HCT116 (cell line): Measurements from ENCODE around the gene LRRK1. TPM values are rescaled to one million over a fixed set of nuclear protein-coding genes. Genes with fewer than 3 reads are reported as not detected.

Experiments
- ATAC-seq: fragments of 200-7000 bp; cut with Tn5 transposase; 2 replicates; pipeline ENCODE4 v1.9.1; 2020; ENCODE audit warnings: mild to moderate bottlenecking, moderate library complexity
- BruUV-seq: library from RNA; stranded (reverse); fragments of 400-500 nt; replicated peaks from 2 replicates; lab custom pipeline; 2021; lab: Mats Ljungman, UMichigan
- CTCF ChIA-PET: fragments of 300-600 bp; sonication (Branson Sonifier 250); formaldehyde crosslinking; loops from one replicate; lab custom pipeline; 2021; ENCODE audit warnings: antibody characterized with exemption; lab: Charles Lee
- POLR2A ChIA-PET: fragments of 300-600, 350-600 bp; sonication (Branson Sonifier 250); formaldehyde crosslinking; loops from one replicate; lab custom pipeline; 2021; ENCODE audit warnings: antibody characterized with exemption; lab: Charles Lee
- RAD21 ChIA-PET, 2 experiments: fragments of 300-600 bp; sonication (Branson Sonifier 250); formaldehyde crosslinking; loops; one replicate each; lab custom pipeline; 2023; ENCODE audit warnings: low total read pairs in 2 of 2; ENCODE audit not compliant: uncharacterized antibody in 2 of 2, unreplicated experiment in 2 of 2, low non-redundant PET in 1 of 2; lab: Charles Lee
- DNase-seq: peaks from one replicate; pipeline ENCODE4 v3.0.0-alpha.2; 2010; ENCODE audit warnings: low read depth, low spot score
- H2AFZ ChIP-seq: fragments of 200-600 bp; shearing (Covaris generic), sonication (generic); 2 replicates; pipeline ENCODE4 v1.6.1; 2017; ENCODE audit warnings: low read depth, mixed run types, mixed read lengths, antibody characterized with exemption, low read length; ENCODE audit not compliant: poor library complexity, severe bottlenecking
- H3K27ac ChIP-seq: 2 replicates; pipeline ENCODE4 v1.5.1; 2012; ENCODE audit warnings: low read depth, low read length
- H3K27me3 ChIP-seq: fragments of 200-600 bp; sonication (generic); 2 replicates; pipeline ENCODE4 v1.6.1; 2016; ENCODE audit warnings: mixed run types, low read length, mixed read lengths; ENCODE audit not compliant: insufficient read depth
- H3K36me3 ChIP-seq, 2 experiments: fragments of 200-500 bp in 1 of 2; fragments of 200-600 bp in 1 of 2; sonication (Bioruptor generic) in 1 of 2; sonication (generic) in 1 of 2; 2 replicates each; pipeline versions ENCODE4 v1.5.1 to v1.6.1; 2014 to 2016; ENCODE audit warnings: low read length in 2 of 2, inconsistent platforms in 1 of 2, mixed read lengths in 1 of 2, mixed run types in 1 of 2; ENCODE audit not compliant: insufficient read depth in 2 of 2, control insufficient read depth in 1 of 2
- H3K4me1 ChIP-seq, 2 experiments: fragments of 200-600 bp in 1 of 2; sonication (generic) in 1 of 2; 2 replicates each; pipeline versions ENCODE4 v1.5.1 to v1.6.1; 2012 to 2017; ENCODE audit warnings: low read length in 2 of 2, inconsistent platforms in 1 of 2, mild to moderate bottlenecking in 1 of 2, mixed read lengths in 1 of 2, mixed run types in 1 of 2, moderate library complexity in 1 of 2; ENCODE audit not compliant: insufficient read depth in 2 of 2, control insufficient read depth in 1 of 2
- H3K4me2 ChIP-seq: fragments of 200-600 bp; sonication (generic); 2 replicates; pipeline ENCODE4 v1.6.1; 2017; ENCODE audit warnings: mixed run types, low read length, mixed read lengths
- H3K4me3 ChIP-seq, 2 experiments: fragments of 200-600 bp in 1 of 2; sonication (generic) in 1 of 2; replicated peaks in 1 of 2; 2 replicates each; pipeline ENCODE4 v1.5.1; 2011 to 2016; ENCODE audit warnings: low read length in 2 of 2, control low read depth in 1 of 2, low read depth in 1 of 2, mild to moderate bottlenecking in 1 of 2, mixed read lengths in 1 of 2, mixed run types in 1 of 2
- H3K79me2 ChIP-seq: fragments of 200-600 bp; sonication (generic); 2 replicates; pipeline ENCODE4 v1.6.1; 2017; ENCODE audit warnings: mild to moderate bottlenecking, mixed run types, low read length, moderate library complexity, mixed read lengths; ENCODE audit not compliant: insufficient read depth
- H3K9ac ChIP-seq: fragments of 200-600 bp; sonication (generic); 2 replicates; pipeline ENCODE4 v1.6.1; 2016; ENCODE audit warnings: low read length, mixed read lengths
- H3K9me2 ChIP-seq: fragments of 200-600 bp; sonication (generic), shearing (Covaris generic); 2 replicates; pipeline ENCODE4 v1.6.1; 2017; ENCODE audit warnings: mixed run types, mild to moderate bottlenecking, moderate library complexity; ENCODE audit not compliant: insufficient read depth
- H3K9me3 ChIP-seq, 2 experiments: fragments of 200-500 bp in 1 of 2; fragments of 200-600 bp in 1 of 2; sonication (Bioruptor generic) in 1 of 2; sonication (generic) in 1 of 2; 2 replicates each; pipeline ENCODE4 v1.6.1; 2014 to 2017; ENCODE audit warnings: low read length in 2 of 2, mixed read lengths in 2 of 2, inconsistent platforms in 1 of 2, low read depth in 1 of 2, mild to moderate bottlenecking in 1 of 2, mixed run types in 1 of 2, moderate library complexity in 1 of 2; ENCODE audit not compliant: control insufficient read depth in 1 of 2, insufficient read depth in 1 of 2
- H4K20me1 ChIP-seq: fragments of 200-600 bp; sonication (generic), shearing (Covaris generic); 2 replicates; pipeline ENCODE4 v1.6.1; 2017; ENCODE audit warnings: mixed run types, mild to moderate bottlenecking, moderate library complexity; ENCODE audit not compliant: insufficient read depth
- CBX3 ChIP-seq: IDR thresholded peaks from 2 replicates; pipeline ENCODE4 v1.6.1; 2012; ENCODE audit warnings: low read depth
- CEBPB ChIP-seq: IDR thresholded peaks from 2 replicates; pipeline ENCODE4 v1.6.1; 2012; ENCODE audit warnings: low read depth
- EGR1 ChIP-seq: IDR thresholded peaks from 2 replicates; pipeline ENCODE4 v1.6.1; 2012; ENCODE audit warnings: low read depth
- ELF1 ChIP-seq: IDR thresholded peaks from 2 replicates; pipeline ENCODE4 v1.6.1; 2012; ENCODE audit warnings: low read depth, borderline replicate concordance
- EZH2phosphoT487 ChIP-seq: fragments of 200-600 bp; IDR thresholded peaks from 2 replicates; pipeline ENCODE4 v1.6.1; 2018; ENCODE audit warnings: antibody characterized with exemption, borderline replicate concordance
- FOSL1 ChIP-seq: IDR thresholded peaks from 2 replicates; pipeline ENCODE4 v1.6.1; 2012; ENCODE audit warnings: low read depth
- JUND ChIP-seq: IDR thresholded peaks from 2 replicates; pipeline ENCODE4 v1.6.1; 2012
- SIN3A ChIP-seq: IDR thresholded peaks from 2 replicates; pipeline ENCODE4 v1.6.1; 2012; ENCODE audit warnings: low read depth
- SP1 ChIP-seq: IDR thresholded peaks from 2 replicates; pipeline ENCODE4 v1.6.1; 2012; ENCODE audit warnings: low read depth
- SRF ChIP-seq: IDR thresholded peaks from 2 replicates; pipeline ENCODE4 v1.6.1; 2012; ENCODE audit warnings: low read depth
- TCF7L2 ChIP-seq: IDR thresholded peaks from 2 replicates; pipeline ENCODE4 v1.7.0; 2011; ENCODE audit warnings: borderline replicate concordance, inconsistent platforms; ENCODE audit not compliant: insufficient read depth, insufficient read length; ENCODE audit errors: extremely low read depth
- intact Hi-C: fragments of 100-400 bp; cut with micrococcal nuclease; formaldehyde crosslinking; loops from 2 replicates; pipeline ENCODE4 v1.10.0; 2022
- total RNA-seq: library from RNA; stranded (reverse); gene quantifications from one replicate; pipeline ENCODE4 v1.2.1, GENCODE V29; 2021; ENCODE audit not compliant: unreplicated experiment
- TF ChIP-seq, protein P1 (sequence below): IDR thresholded peaks from 2 replicates; pipeline ENCODE4 v1.6.1; 2012
- TF ChIP-seq, protein P2 (sequence below), 3 experiments: fragments of 200-600 bp in 1 of 3; sonication (generic) in 1 of 3; IDR thresholded peaks in 2 of 3; conservative IDR thresholded peaks in 1 of 3; 2 replicates each; pipeline ENCODE4 v1.5.1; 2012 to 2017; ENCODE audit warnings: low read depth in 2 of 3, low read length in 2 of 3, antibody characterized with exemption in 1 of 3, borderline replicate concordance in 1 of 3, control low read depth in 1 of 3, mild to moderate bottlenecking in 1 of 3, mixed read lengths in 1 of 3, mixed run types in 1 of 3, moderate library complexity in 1 of 3; ENCODE audit not compliant: insufficient read depth in 1 of 3
- TF ChIP-seq, protein P3 (sequence below): IDR thresholded peaks from 2 replicates; pipeline ENCODE4 v1.6.1; 2012
- TF ChIP-seq, protein P4 (sequence below): IDR thresholded peaks from 2 replicates; pipeline ENCODE4 v1.6.1; 2011; ENCODE audit warnings: mild to moderate bottlenecking, low read length, moderate library complexity; ENCODE audit not compliant: insufficient replicate concordance; ENCODE audit errors: extremely low read depth

Gene LRRK1
- total RNA-seq, 1 experiment from 2014 or later, result 21.6 TPM

DNA sequence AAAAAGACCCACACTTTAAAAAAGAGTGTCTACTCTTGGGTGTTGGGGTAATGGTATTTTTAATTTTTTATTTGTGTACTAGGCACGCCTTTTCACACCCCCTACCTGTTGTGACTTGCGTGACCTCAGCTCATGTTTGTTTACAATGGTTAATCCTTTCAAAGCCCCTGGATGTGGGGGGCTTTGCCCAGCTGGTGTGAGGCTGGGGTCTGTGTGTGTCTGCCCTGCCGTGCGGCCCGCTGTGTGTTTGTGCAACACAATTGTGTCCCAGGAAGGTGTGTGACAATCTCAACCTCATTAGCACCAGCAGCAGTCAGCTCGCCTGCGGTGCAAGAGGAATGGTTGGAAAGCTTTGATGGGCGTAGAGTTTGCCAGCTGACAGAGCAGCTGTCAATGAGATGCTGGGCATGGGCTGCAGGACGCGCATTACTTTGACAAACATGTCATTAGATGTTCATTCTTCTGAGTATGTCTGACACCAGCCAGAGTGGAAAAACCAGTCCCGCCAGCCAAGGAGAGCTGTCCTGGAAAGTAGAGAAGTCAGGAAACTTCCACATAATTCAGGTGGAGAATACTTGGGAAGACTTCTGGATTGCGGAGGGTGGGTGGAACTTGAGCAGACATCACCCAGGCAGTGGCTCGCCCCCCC, 9.6 kb downstream of the LRRK1 start:
- no peaks in the 10 kb centered on the region for H4K20me1 ChIP-seq
- ChIA-PET RAD21 (no interaction called here), POLR2A (interaction anchor here (1.6 kb wide), 1 partner anchor 10 kb away, joined by 4 read pairs; no protein-coding TSS in a partner anchor), CTCF (interaction anchor here (2.6 kb wide), 1 partner anchor 11 kb away, joined by 9 read pairs; no protein-coding TSS in a partner anchor)
- H3K4me2 ChIP-seq, result no peak overlapping the region
- H3K9me2 ChIP-seq, result no peaks in the 10 kb centered on the region
- peaks cover 0 to 18% of the 10 kb centered on the region in 2 experiments; a peak in 2 of 4 replicates for H3K36me3 ChIP-seq
- H3K27ac ChIP-seq, result no peak overlapping the region
- intact Hi-C loops, result no loop called here
- DNase-seq (no peak), ATAC-seq (no peak)
- no peak overlapping the region for H2AFZ ChIP-seq
- H3K4me1 ChIP-seq, result peaks cover 6 to 7% of the 10 kb centered on the region in 2 experiments; a peak in 2 of 4 replicates
- BruUV-seq, result no TSS peak
- H3K27me3 ChIP-seq, result no peaks in the 10 kb centered on the region
- no peaks in the 10 kb centered on the region for H3K79me2 ChIP-seq
- H3K4me3 ChIP-seq, result no peak overlapping the region
- no peaks in the 10 kb centered on the region for H3K9me3 ChIP-seq
- TF ChIP-seq, protein P1, sequence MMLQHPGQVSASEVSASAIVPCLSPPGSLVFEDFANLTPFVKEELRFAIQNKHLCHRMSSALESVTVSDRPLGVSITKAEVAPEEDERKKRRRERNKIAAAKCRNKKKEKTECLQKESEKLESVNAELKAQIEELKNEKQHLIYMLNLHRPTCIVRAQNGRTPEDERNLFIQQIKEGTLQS, result no peak
- no peak for TF ChIP-seq TCF7L2
- TF ChIP-seq SRF, result no peak
- no peak for TF ChIP-seq FOSL1
- H3K9ac ChIP-seq, result no peak overlapping the region

DNA sequence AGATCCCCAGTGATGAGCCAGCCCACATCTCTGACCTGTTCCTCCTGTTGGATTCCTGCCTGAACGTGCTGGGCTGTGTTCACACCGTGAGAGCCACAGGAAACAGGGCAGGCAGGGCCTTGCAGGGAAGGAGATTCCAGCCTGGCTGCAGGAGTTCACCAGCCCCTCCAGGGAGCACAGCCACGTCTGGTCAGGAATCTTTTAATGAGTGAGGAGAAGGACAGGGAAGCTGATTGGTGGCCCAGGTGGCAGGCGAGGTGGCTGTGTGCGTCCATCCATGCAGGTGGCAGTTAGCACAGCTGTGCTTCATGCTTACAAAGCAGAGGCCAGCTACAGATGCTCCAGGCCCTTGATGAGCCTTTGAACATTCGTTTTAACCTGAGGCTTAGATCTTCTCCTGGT, 10.5 kb downstream of the LRRK1 start:
- Histone ChIP-seq H3K36me3 (peaks cover 0 to 10% of the 10 kb centered on the region in 2 experiments; a peak in 2 of 4 replicates), H3K9me2 (no peaks in the 10 kb centered on the region), H3K27ac (no peak overlapping the region), H4K20me1 (no peaks in the 10 kb centered on the region), H3K9ac (no peak overlapping the region), H2AFZ (no peak overlapping the region), H3K27me3 (no peaks in the 10 kb centered on the region), H3K4me1 (peaks cover 6 to 7% of the 10 kb centered on the region in 2 experiments; a peak in 2 of 4 replicates), H3K4me2 (no peak overlapping the region), H3K9me3 (no peaks in the 10 kb centered on the region), H3K4me3 (no peak overlapping the region), H3K79me2 (no peaks in the 10 kb centered on the region)
- intact Hi-C loops, result no loop called here
- ATAC-seq (no peak), DNase-seq (no peak)
- ChIA-PET CTCF (interaction anchor here (2.6 kb wide), 1 partner anchor 12 kb away, joined by 9 read pairs; no protein-coding TSS in a partner anchor), POLR2A (interaction anchor here (1.6 kb wide), 1 partner anchor 11 kb away, joined by 4 read pairs; no protein-coding TSS in a partner anchor), RAD21 (no interaction called here)
- no TSS peak for BruUV-seq
- TF ChIP-seq SIN3A, result no peak
- no peak for TF ChIP-seq ELF1
- no peak for TF ChIP-seq CBX3
- no peak for TF ChIP-seq SP1
- no peak for TF ChIP-seq EZH2phosphoT487
- TF ChIP-seq, protein P2, sequence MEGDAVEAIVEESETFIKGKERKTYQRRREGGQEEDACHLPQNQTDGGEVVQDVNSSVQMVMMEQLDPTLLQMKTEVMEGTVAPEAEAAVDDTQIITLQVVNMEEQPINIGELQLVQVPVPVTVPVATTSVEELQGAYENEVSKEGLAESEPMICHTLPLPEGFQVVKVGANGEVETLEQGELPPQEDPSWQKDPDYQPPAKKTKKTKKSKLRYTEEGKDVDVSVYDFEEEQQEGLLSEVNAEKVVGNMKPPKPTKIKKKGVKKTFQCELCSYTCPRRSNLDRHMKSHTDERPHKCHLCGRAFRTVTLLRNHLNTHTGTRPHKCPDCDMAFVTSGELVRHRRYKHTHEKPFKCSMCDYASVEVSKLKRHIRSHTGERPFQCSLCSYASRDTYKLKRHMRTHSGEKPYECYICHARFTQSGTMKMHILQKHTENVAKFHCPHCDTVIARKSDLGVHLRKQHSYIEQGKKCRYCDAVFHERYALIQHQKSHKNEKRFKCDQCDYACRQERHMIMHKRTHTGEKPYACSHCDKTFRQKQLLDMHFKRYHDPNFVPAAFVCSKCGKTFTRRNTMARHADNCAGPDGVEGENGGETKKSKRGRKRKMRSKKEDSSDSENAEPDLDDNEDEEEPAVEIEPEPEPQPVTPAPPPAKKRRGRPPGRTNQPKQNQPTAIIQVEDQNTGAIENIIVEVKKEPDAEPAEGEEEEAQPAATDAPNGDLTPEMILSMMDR (IDR thresholded peaks at IDR 0.05 in 2 of 3, conservative IDR thresholded peaks at IDR 0.05 in 1 of 3; ENCODE audit: borderline replicate concordance in 1 of 3, insufficient read depth in 1 of 3, low read depth in 2 of 3, low read length in 2 of 3), result no peak
- TF ChIP-seq JUND, result no peak
- TF ChIP-seq, protein P3, sequence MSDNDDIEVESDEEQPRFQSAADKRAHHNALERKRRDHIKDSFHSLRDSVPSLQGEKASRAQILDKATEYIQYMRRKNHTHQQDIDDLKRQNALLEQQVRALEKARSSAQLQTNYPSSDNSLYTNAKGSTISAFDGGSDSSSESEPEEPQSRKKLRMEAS, result no peak
- TF ChIP-seq, protein P4, sequence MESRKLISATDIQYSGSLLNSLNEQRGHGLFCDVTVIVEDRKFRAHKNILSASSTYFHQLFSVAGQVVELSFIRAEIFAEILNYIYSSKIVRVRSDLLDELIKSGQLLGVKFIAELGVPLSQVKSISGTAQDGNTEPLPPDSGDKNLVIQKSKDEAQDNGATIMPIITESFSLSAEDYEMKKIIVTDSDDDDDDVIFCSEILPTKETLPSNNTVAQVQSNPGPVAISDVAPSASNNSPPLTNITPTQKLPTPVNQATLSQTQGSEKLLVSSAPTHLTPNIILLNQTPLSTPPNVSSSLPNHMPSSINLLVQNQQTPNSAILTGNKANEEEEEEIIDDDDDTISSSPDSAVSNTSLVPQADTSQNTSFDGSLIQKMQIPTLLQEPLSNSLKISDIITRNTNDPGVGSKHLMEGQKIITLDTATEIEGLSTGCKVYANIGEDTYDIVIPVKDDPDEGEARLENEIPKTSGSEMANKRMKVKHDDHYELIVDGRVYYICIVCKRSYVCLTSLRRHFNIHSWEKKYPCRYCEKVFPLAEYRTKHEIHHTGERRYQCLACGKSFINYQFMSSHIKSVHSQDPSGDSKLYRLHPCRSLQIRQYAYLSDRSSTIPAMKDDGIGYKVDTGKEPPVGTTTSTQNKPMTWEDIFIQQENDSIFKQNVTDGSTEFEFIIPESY, result no peak
- TF ChIP-seq, protein P1, result no peak
- no peak for TF ChIP-seq CEBPB
- TF ChIP-seq EGR1, result no peak
